GM10266 (cell line): ENCODE results near the gene SMAGP.

Experiments used
- DNase-seq: peaks from one replicate; pipeline ENCODE4 v3.0.0; 2012; ENCODE audit errors: extremely low spot score
- TF ChIP-seq, protein P1 (sequence below): IDR thresholded peaks from 2 replicates; pipeline ENCODE4 v1.5.1; 2012; ENCODE audit warnings: mild to moderate bottlenecking, low read depth; ENCODE audit not compliant: control insufficient read depth, insufficient read depth; ENCODE audit errors: missing control alignments

The SMAGP gene

GRCh38 chr12:51254536-51254935 is 15.7 kb downstream of the SMAGP start:
- no peak for DNase-seq
- TF ChIP-seq, protein P1, sequence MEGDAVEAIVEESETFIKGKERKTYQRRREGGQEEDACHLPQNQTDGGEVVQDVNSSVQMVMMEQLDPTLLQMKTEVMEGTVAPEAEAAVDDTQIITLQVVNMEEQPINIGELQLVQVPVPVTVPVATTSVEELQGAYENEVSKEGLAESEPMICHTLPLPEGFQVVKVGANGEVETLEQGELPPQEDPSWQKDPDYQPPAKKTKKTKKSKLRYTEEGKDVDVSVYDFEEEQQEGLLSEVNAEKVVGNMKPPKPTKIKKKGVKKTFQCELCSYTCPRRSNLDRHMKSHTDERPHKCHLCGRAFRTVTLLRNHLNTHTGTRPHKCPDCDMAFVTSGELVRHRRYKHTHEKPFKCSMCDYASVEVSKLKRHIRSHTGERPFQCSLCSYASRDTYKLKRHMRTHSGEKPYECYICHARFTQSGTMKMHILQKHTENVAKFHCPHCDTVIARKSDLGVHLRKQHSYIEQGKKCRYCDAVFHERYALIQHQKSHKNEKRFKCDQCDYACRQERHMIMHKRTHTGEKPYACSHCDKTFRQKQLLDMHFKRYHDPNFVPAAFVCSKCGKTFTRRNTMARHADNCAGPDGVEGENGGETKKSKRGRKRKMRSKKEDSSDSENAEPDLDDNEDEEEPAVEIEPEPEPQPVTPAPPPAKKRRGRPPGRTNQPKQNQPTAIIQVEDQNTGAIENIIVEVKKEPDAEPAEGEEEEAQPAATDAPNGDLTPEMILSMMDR, result no peak

DNA sequence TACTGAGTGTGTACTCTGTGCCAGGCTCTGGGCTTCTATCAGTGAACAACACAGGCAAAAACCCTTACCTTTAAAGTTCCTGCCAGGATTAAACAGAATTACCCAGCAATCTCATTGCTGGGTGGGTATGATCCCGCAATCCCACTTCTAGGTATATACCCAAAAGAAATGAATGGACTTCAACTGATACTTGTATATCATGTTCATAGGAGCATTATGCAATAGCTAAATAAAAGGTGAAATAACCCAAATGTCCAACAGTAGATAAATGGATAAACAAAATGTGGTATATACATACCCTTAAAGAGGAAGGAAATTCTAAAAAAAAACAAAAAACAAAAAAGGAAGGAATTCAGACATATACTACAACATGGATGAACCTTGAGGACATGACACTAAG is 16.9 kb downstream of the SMAGP start:
- DNase-seq, result no peak
- TF ChIP-seq, protein P1, result no peak

DNA sequence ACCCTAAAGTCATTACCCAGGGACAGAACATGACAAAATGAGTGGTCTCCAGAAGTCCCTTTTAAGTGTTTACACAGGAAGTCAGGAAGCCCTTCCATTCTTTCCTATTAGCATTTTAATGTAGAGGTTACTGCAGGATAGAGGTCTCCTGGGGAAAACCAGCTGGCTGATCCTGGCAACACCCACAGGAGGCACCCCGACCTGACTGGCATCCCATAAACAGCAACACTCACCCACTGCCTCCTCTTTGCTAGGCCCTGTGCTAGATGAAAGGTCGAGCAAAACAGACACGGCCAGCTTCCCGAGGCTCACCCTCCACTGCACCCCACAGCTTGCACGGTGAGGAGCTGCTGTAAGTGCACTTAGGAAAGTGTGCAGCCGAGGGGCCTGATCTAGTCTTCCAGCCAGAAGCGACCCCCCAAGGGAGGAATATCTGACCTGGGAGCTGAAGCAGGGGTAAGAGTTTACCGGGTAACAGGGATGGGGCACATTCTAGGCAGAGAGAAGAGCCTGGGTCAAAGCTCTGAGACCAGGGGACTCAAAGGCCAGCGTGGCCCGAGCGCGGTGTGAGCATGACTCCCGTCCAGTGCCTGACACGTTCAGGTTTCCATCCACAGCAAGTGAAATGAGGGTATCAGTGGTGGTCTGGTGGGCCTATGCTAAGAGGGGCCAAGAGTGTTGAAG is 22.6 kb downstream of the SMAGP start:
- DNase-seq, result no peak
- TF ChIP-seq, protein P1, result no peak

- no peak for DNase-seq
- TF ChIP-seq, protein P1, result peak; percentile 37
Observed at GRCh38 chr12:51246254-51246853, 23.9 kb downstream of the SMAGP start.

DNA sequence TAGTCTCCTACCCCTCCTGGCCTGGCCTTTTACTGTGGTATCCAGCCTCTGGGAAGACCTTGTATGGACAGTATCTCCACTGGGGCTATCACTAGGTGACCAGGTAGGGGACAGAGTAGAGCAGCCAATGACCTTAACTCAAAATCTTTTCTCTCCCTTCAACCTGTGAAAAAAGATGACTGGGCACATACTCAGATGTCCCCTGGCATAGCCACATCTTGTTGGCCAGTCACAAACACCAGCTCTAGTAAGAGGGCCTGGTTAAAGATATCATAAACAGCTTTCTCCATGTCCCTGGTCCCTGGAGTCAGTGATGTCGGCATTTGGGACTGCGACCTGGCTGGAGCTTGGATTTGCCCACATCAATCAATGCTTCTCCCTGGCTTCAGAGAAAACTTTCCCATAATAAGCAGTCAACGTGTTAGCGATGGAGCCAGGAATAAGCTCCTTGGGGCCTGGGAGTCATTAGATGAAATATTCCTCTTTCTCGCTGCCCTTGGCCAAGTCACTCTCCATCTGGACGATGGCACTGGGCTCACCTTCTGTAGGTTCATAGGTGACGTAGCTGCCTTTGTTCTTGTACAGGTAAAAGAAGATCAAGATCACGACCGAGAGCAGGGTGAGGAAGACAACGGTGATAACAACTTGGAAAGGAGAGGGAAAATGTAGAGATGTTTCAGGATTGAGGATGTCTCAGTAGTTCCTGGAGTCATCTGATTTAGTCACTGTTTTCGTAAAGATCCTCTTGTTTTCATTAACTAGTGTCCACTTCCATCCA is 24.6 kb downstream of the SMAGP start:
- no peak for DNase-seq
- TF ChIP-seq, protein P1, result no peak

GRCh38 chr12:51244269-51244668 is 25.9 kb downstream of the SMAGP start:
- TF ChIP-seq, protein P1, result no peak
- DNase-seq, result no peak

- TF ChIP-seq, protein P1, result no peak
- no peak for DNase-seq
Observed at GRCh38 chr12:51242876-51243275, 27.3 kb downstream of the SMAGP start.
